Esophagus squamous epithelium (tissue), 5 donors: ENCODE data around the gene PRKAA1. TPM values are rescaled to one million over a fixed set of nuclear protein-coding genes. Genes with fewer than 3 reads are reported as not detected.
"Not testable (repeated sequence)": the region's sequence is repeated elsewhere in the genome, so short reads cannot be mapped to it uniquely, and the experiment has no call there.

Experiments
- DNase-seq: peaks from one replicate; lab custom pipeline; 2025; lab: John Stamatoyannopoulos, UW
- H3K27ac ChIP-seq, 4 donors: fragments of 200-600 bp; sonication (generic); one replicate each; pipeline ENCODE4 v1.5.1; 2016 to 2019; ENCODE audit warnings: mild to moderate bottlenecking in 1 of 4
- H3K27me3 ChIP-seq, 4 donors: fragments of 200-600 bp; sonication (generic); 1 replicate in 3 of 4; 2 replicates in 1 of 4; pipeline versions ENCODE4 v1.5.1 to v1.6.0; 2017 to 2021; ENCODE audit warnings: antibody characterized with exemption in 1 of 4
- H3K36me3 ChIP-seq, 3 donors: fragments of 200-600 bp; sonication (generic); one replicate each; pipeline ENCODE4 v1.5.1; 2016 to 2019
- H3K4me1 ChIP-seq, 3 donors: fragments of 200-600 bp; sonication (generic); one replicate each; pipeline ENCODE4 v1.5.1; 2017 to 2019
- H3K4me3 ChIP-seq, 4 donors: fragments of 200-600 bp; sonication (generic); 1 replicate in 3 of 4; 2 replicates in 1 of 4; pipeline ENCODE4 v1.5.1; 2016 to 2019; ENCODE audit warnings: mild to moderate bottlenecking in 2 of 4, moderate library complexity in 1 of 4
- H3K9me3 ChIP-seq, 3 donors: fragments of 200-600 bp; sonication (generic); one replicate each; pipeline ENCODE4 v1.5.1; 2016 to 2019
- POLR2A ChIP-seq, 4 donors: fragments of 450-650 bp; IDR thresholded peaks; one replicate each; pipeline ENCODE4 v1.6.1; 2017; ENCODE audit warnings: antibody characterized with exemption in 4 of 4, mild to moderate bottlenecking in 4 of 4, moderate library complexity in 3 of 4
- WGBS, 2 donors: methylation state at CpG; one replicate each; pipeline ENCODE4 v1.1.5; 2018; 5-methylcytosine and 5-hydroxymethylcytosine counted together
- intact Hi-C: fragments of 100-400 bp; cut with DNase I; formaldehyde crosslinking; loops from one replicate; pipeline ENCODE4 v1.15.0; 2022
- total RNA-seq, 4 donors: library from RNA; depleted of rRNA; stranded (reverse); fragments of >200 nt; gene quantifications; one replicate each; pipeline ENCODE4 v1.1.0, GENCODE V29; 2016
- TF ChIP-seq, protein P1 (sequence below), 6 experiments: fragments of 450-650 bp in 4 of 6; fragments of 200-600 bp in 2 of 6; sonication (generic) in 2 of 6; IDR thresholded peaks; one replicate each; pipeline ENCODE4 v1.5.1; 2016 to 2019; ENCODE audit warnings: antibody characterized with exemption in 6 of 6, mild to moderate bottlenecking in 4 of 6, moderate library complexity in 4 of 6
- donor health status: DM: yes; HTN: yes; CAD: no.

PRKAA1 gene
- total RNA-seq, 4 donors from 2014 or later: 32.0 to 61.9 (median 51.9) TPM

DNA sequence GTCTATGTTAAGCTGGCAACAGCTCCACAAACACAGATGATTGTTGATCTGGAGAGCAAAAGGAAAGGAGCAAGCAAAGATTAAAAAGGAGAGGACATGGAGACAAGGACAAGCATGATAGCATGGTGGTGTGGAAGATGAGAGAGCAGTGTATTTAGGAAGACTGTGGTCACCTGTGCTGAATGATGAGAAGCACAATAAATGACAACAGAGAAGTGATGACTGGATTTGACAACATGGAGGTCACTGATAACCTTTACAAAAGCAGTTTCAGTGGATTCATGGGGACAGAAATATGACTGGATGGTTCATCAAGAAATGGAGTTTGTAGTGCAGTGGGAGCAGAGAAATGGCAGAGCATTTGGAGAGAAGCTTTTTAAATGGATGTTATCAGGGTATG lies 62.6 kb downstream of the PRKAA1 start:
- intact Hi-C loops: no loop called here

DNA sequence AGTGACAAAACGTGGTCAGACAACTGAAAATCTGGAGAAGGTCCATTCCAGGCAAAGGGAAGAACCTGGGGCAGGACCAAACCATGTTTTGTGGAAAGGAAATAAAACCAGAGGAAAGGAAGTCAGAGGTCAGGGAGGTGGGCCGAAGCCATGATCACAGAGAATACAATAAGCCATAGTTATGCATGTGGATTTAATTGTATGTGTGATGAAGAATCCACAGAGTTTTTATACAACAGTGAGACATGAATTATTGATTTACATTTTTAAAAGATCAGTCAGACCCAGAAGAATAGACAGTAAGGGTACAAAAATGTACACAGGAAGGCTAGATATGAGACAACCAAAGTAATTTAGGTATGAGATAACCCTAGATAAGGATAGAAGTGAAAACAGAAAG lies 63.2 kb downstream of the PRKAA1 start:
- 75 to 76% methylated on average over 2 of the region's 2 CpGs for WGBS, 2 donors
- Histone ChIP-seq H3K4me3 (no peak overlapping the region), H3K27me3 (no peaks in the 10 kb centered on the region), H3K27ac (no peak overlapping the region), H3K4me1 (peaks cover 0 to 22% (median 0%) of the 10 kb centered on the region in 3 donors), H3K9me3 (no peaks in the 10 kb centered on the region), H3K36me3 (peaks cover 0 to 16% (median 0%) of the 10 kb centered on the region in 3 donors)
- TF ChIP-seq POLR2A (IDR thresholded peaks at IDR 0.05): no peak
- TF ChIP-seq, protein P1, sequence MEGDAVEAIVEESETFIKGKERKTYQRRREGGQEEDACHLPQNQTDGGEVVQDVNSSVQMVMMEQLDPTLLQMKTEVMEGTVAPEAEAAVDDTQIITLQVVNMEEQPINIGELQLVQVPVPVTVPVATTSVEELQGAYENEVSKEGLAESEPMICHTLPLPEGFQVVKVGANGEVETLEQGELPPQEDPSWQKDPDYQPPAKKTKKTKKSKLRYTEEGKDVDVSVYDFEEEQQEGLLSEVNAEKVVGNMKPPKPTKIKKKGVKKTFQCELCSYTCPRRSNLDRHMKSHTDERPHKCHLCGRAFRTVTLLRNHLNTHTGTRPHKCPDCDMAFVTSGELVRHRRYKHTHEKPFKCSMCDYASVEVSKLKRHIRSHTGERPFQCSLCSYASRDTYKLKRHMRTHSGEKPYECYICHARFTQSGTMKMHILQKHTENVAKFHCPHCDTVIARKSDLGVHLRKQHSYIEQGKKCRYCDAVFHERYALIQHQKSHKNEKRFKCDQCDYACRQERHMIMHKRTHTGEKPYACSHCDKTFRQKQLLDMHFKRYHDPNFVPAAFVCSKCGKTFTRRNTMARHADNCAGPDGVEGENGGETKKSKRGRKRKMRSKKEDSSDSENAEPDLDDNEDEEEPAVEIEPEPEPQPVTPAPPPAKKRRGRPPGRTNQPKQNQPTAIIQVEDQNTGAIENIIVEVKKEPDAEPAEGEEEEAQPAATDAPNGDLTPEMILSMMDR (IDR thresholded peaks at IDR 0.05): no peak
- intact Hi-C loops: no loop called here
- DNase-seq: no peak

More for the DNA sequence above, 62.6 kb downstream of the PRKAA1 start:
- Histone ChIP-seq H3K9me3 (no peaks in the 10 kb centered on the region), H3K36me3 (peaks cover 0 to 22% (median 0%) of the 10 kb centered on the region in 3 donors), H3K4me3 (no peak overlapping the region), H3K27me3 (no peaks in the 10 kb centered on the region), H3K27ac (no peak overlapping the region), H3K4me1 (peaks cover 0 to 22% (median 0%) of the 10 kb centered on the region in 3 donors)
- no peak for DNase-seq
- TF ChIP-seq, protein P1 (IDR thresholded peaks at IDR 0.05): no peak

DNA sequence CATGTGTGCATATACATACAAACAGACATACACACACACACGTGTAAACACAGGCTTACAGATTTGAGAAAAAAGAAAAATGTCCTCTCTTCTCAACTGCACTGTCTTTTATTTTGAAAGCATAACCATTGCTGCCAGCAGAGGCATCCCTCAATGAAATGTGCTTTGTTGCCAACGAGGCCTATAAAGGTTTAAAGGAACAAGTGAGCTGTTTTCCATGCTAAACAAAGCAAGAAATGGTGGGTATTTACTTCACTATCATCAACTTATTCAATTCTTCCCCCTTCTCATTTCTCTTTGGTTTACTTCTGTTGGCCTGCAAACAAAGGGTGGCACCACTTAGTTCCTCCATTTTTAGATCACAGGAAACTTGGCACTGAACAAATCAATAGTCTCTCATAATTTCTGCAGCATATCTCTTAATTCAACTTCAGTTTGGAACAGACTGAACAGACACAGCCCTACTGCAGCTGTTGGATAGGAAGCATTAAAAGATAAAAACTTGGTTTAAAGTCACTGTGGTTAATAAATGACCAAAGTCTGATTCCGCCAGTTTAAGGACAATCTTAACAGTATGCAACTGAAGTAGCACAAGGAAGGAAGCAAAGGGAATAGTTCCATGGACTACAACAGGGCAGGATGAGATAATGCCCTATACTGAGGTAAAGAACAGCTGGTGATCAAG lies 64.2 kb downstream of the PRKAA1 start:
- H3K4me3 ChIP-seq: no peak overlapping the region
- no peaks in the 10 kb centered on the region for H3K27me3 ChIP-seq
- intact Hi-C loops: no loop called here
- TF ChIP-seq POLR2A (IDR thresholded peaks at IDR 0.05): no peak
- TF ChIP-seq, protein P1 (IDR thresholded peaks at IDR 0.05): no peak
- 43 to 59% methylated on average over 3 of the region's 3 CpGs for WGBS, 2 donors
- H3K36me3 ChIP-seq: peaks cover 0 to 10% (median 0%) of the 10 kb centered on the region in 3 donors
- DNase-seq: no peak
- no peak overlapping the region for H3K27ac ChIP-seq
- no peaks in the 10 kb centered on the region for H3K9me3 ChIP-seq
- peaks cover 0 to 22% (median 0%) of the 10 kb centered on the region in 3 donors for H3K4me1 ChIP-seq

DNA sequence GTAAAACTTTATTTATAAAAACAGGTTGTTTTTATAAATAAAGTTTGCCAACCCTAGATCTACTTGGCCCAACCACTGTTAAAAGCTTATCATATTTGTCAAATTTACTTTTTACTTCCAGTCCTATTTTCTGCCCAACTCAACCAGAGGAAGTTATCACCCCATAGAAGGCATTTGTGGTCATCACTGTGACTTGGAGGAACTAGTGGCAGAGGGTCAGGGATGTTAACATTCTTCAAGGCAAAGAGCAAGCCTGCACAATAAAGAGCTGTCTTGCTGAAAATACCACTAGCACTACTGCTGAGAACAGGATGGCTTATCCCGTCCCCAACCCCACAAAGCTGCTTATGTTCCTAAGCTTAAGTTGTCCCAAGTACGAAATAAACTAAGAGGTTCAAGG lies 64.7 kb downstream of the PRKAA1 start:
- H3K4me1 ChIP-seq: peaks cover 0 to 22% (median 0%) of the 10 kb centered on the region in 3 donors
- H3K27me3 ChIP-seq: no peaks in the 10 kb centered on the region
- no peak overlapping the region for H3K4me3 ChIP-seq
- H3K36me3 ChIP-seq: peaks cover 0 to 5% (median 0%) of the 10 kb centered on the region in 3 donors
- intact Hi-C loops: no loop called here
- WGBS, 2 donors: 89 to 91% methylated on average over 2 of the region's 2 CpGs
- DNase-seq: no peak
- no peaks in the 10 kb centered on the region for H3K9me3 ChIP-seq
- H3K27ac ChIP-seq: no peak overlapping the region
- TF ChIP-seq, protein P1 (IDR thresholded peaks at IDR 0.05): no peak
- TF ChIP-seq POLR2A (IDR thresholded peaks at IDR 0.05): no peak

DNA sequence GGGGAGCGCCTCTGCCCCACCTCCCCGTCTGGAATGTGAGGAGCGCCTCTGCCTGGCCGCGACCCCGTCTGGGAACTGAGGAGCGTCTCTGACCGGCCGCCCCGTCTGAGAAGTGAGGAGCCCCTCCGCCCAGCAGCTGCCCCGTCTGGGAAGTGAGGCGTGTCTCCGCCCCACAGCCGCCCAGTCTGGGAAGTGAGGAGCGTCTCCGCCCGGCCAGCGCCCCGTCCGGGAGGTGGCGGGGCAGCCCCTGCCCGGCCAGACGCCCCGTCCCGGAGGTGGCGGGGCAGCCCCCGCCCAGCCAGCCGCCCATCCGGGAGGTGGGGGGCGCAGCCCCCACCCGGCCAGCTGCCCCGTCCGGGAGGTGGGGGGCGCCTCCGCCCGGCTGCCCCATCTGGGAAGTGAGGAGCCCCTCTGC lies 75.7 kb downstream of the PRKAA1 start:
- DNase-seq: not testable (repeated sequence)

More for the DNA sequence above, 75.7 kb downstream of the PRKAA1 start:
- intact Hi-C loops, H3K27ac ChIP-seq, H3K4me3 ChIP-seq, H3K27me3 ChIP-seq, H3K4me1 ChIP-seq, H3K9me3 ChIP-seq: not testable (repeated sequence)
- no CpG with 5 or more reads among the region's 37 CpGs for WGBS, 2 donors
- H3K36me3 ChIP-seq: peaks cover 0 to 64% (median 0%) of the 10 kb centered on the region in 3 donors
